Measurements from ENCODE around the gene NLRP3. TPM values are rescaled to one million over a fixed set of nuclear protein-coding genes. Genes with fewer than 3 reads are reported as not detected.

The NLRP3 gene
- total RNA-seq, 1 donor from 2014 or later: 0.66 TPM

- Histone ChIP-seq H3K27me3 (ENCODE audit: low read depth) (no peaks in the 10 kb centered on the region), H3K4me3 (no peak overlapping the region), H3K9me3 (replicated peaks) (no peaks in the 10 kb centered on the region), H3K27ac (replicated peaks) (no peak overlapping the region), H3K4me1 (no peaks in the 10 kb centered on the region), H3K36me3 (no peaks in the 10 kb centered on the region)
- TF ChIP-seq CTCF (IDR thresholded peaks at IDR 0.05; ENCODE audit: borderline replicate concordance): no peak
- intact Hi-C loops (cut with micrococcal nuclease): no loop called here
- DNase-seq: no peak
Measured at GRCh38 chr1:247408100-247408499, 7.9 kb upstream of the NLRP3 start.

GRCh38 chr1:247409869-247410544 is 6.0 kb upstream of the NLRP3 start:
- Histone ChIP-seq H3K4me3 (no peak overlapping the region), H3K36me3 (no peaks in the 10 kb centered on the region), H3K4me1 (no peaks in the 10 kb centered on the region), H3K27me3 (ENCODE audit: low read depth) (no peaks in the 10 kb centered on the region), H3K27ac (replicated peaks) (no peak overlapping the region), H3K9me3 (replicated peaks) (no peaks in the 10 kb centered on the region)
- intact Hi-C loops (cut with micrococcal nuclease): no loop called here
- no peak for DNase-seq
- TF ChIP-seq CTCF (IDR thresholded peaks at IDR 0.05; ENCODE audit: borderline replicate concordance): no peak

- Histone ChIP-seq H3K4me1 (no peaks in the 10 kb centered on the region), H3K4me3 (no peak overlapping the region), H3K27ac (replicated peaks) (no peak overlapping the region), H3K36me3 (no peaks in the 10 kb centered on the region), H3K27me3 (ENCODE audit: low read depth) (peaks cover 11% of the 10 kb centered on the region), H3K9me3 (replicated peaks) (no peaks in the 10 kb centered on the region)
- TF ChIP-seq CTCF (IDR thresholded peaks at IDR 0.05; ENCODE audit: borderline replicate concordance): no peak
- no peak for DNase-seq
- intact Hi-C loops (cut with micrococcal nuclease): no loop called here
Measured at GRCh38 chr1:247411621-247412327, 4.2 kb upstream of the NLRP3 start.

DNA sequence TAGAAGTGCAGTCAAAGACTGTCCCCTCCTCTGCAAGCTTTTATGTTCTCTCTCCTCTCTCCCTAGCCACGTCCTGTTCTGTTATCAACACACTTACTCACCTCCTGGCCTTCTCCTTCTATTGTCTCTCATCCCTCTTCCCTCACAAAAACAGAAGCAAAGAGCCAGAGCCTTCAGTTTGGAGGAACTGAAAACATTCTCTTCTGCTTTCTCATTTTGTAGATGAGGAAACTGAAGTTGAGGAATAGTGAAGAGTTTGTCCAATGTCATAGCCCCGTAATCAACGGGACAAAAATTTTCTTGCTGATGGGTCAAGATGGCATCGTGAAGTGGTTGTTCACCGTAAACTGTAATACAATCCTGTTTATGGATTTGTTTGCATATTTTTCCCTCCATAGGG is 1.9 kb downstream of the NLRP3 start:
- intact Hi-C loops (cut with micrococcal nuclease): no loop called here
- Histone ChIP-seq H3K27me3 (ENCODE audit: low read depth) (peaks cover 39% of the 10 kb centered on the region), H3K27ac (replicated peaks) (no peak overlapping the region), H3K4me3 (no peak overlapping the region), H3K9me3 (replicated peaks) (no peaks in the 10 kb centered on the region), H3K36me3 (no peaks in the 10 kb centered on the region), H3K4me1 (no peaks in the 10 kb centered on the region)
- DNase-seq: no peak
- TF ChIP-seq CTCF (IDR thresholded peaks at IDR 0.05; ENCODE audit: borderline replicate concordance): no peak

- no peak for DNase-seq
- Histone ChIP-seq H3K9me3 (replicated peaks) (no peaks in the 10 kb centered on the region), H3K36me3 (no peaks in the 10 kb centered on the region), H3K27me3 (ENCODE audit: low read depth) (peaks cover 40% of the 10 kb centered on the region), H3K4me1 (no peaks in the 10 kb centered on the region), H3K27ac (replicated peaks) (no peak overlapping the region), H3K4me3 (no peak overlapping the region)
- intact Hi-C loops (cut with micrococcal nuclease): no loop called here
- no peak for TF ChIP-seq CTCF (IDR thresholded peaks at IDR 0.05; ENCODE audit: borderline replicate concordance)
Measured at GRCh38 chr1:247419336-247419735, 3.4 kb downstream of the NLRP3 start.

All from left ventricle myocardium inferior (tissue), 1 donor.